HG02852 (cell line): Measurements from ENCODE around the gene RMND5B.

Source experiments
- ATAC-seq: cut with Tn5 transposase; IDR thresholded peaks from one replicate; pipeline ENCODE4 v1.9.1; 2021; ENCODE audit warnings: mild to moderate bottlenecking, moderate library complexity; ENCODE audit not compliant: unreplicated experiment

The RMND5B gene

GRCh38 chr5:178199581-178200434, 69.0 kb downstream of the RMND5B start:
- no peak for ATAC-seq
